NCI-H2081 (cell line): Measurements from ENCODE around the gene TTC39B.

ENCODE experiments used
- DNase-seq, 2 experiments: peaks; one replicate each; lab custom pipeline; 2025; lab: John Stamatoyannopoulos, UW

The TTC39B gene

GRCh38 chr9:15176836-15177235, 130.2 kb downstream of the TTC39B start:
- no peak for DNase-seq

- no peak for DNase-seq
Measured at GRCh38 chr9:15163931-15164330, 143.1 kb downstream of the TTC39B start.

GRCh38 chr9:15161753-15162152, 145.3 kb downstream of the TTC39B start:
- no peak for DNase-seq

- DNase-seq: no peak
Measured at GRCh38 chr9:15160673-15161072, 146.3 kb downstream of the TTC39B start.

- DNase-seq: peak in 1 of 2 experiments; percentile 40
Measured at GRCh38 chr9:15158064-15158463, 149.0 kb downstream of the TTC39B start.

GRCh38 chr9:15157381-15157780, 149.6 kb downstream of the TTC39B start:
- DNase-seq: no peak

GRCh38 chr9:15156241-15156640, 150.8 kb downstream of the TTC39B start:
- no peak for DNase-seq

GRCh38 chr9:15155826-15156225, 151.2 kb downstream of the TTC39B start:
- peak; percentile 13 to 58 for DNase-seq

- DNase-seq: no peak
Measured at GRCh38 chr9:15155323-15155722, 151.7 kb downstream of the TTC39B start.

- DNase-seq: no peak
Measured at GRCh38 chr9:15154677-15155076, 152.3 kb downstream of the TTC39B start.

GRCh38 chr9:15153961-15154360, 153.1 kb downstream of the TTC39B start:
- no peak for DNase-seq

- no peak for DNase-seq
Measured at GRCh38 chr9:15150939-15151338, 156.1 kb downstream of the TTC39B start.

GRCh38 chr9:15149450-15149849, 157.6 kb downstream of the TTC39B start:
- no peak for DNase-seq

- DNase-seq: peak; percentile 29 to 69
Measured at GRCh38 chr9:15146268-15146700, 160.7 kb downstream of the TTC39B start.

- DNase-seq: peak in 1 of 2 experiments; percentile 64
Measured at GRCh38 chr9:15144622-15145061, 162.4 kb downstream of the TTC39B start.

- peak; percentile 68 to 75 for DNase-seq
Measured at GRCh38 chr9:15142878-15143534, 164.0 kb downstream of the TTC39B start.

- no peak for DNase-seq
Measured at GRCh38 chr9:15140051-15140450, 167.0 kb downstream of the TTC39B start.

GRCh38 chr9:15139469-15139868, 167.5 kb downstream of the TTC39B start:
- no peak for DNase-seq

GRCh38 chr9:15138357-15138686, 168.7 kb downstream of the TTC39B start:
- DNase-seq: no peak

- DNase-seq: no peak
Measured at GRCh38 chr9:15137658-15138356, 169.2 kb downstream of the TTC39B start.

- DNase-seq: no peak
Measured at GRCh38 chr9:15137089-15137488, 169.9 kb downstream of the TTC39B start.

GRCh38 chr9:15136646-15137045, 170.4 kb downstream of the TTC39B start:
- DNase-seq: no peak

GRCh38 chr9:15135164-15135792, 171.7 kb downstream of the TTC39B start:
- DNase-seq: peak; percentile 88 to 89
